HepG2 (cell line): ENCODE results near the gene ECHS1. TPM values are rescaled to one million over a fixed set of nuclear protein-coding genes. Genes with fewer than 3 reads are reported as not detected.

Source experiments
- AGO1 ChIP-seq: fragments of 200-400 bp; formaldehyde crosslinking; IDR thresholded peaks from 2 replicates; pipeline ENCODE4 v1.6.1; 2017; ENCODE audit warnings: mild to moderate bottlenecking, low read depth, low read length, moderate library complexity; ENCODE audit not compliant: poor library complexity, severe bottlenecking
- ARID5B ChIP-seq: IDR thresholded peaks from 2 replicates; pipeline ENCODE4 v1.4.0; 2020; ENCODE audit warnings: mild to moderate bottlenecking, missing genetic modification reagents
- ATF7 ChIP-seq, 2 experiments: fragments of 450-650 bp in 1 of 2; sonication (generic) in 1 of 2; formaldehyde crosslinking in 1 of 2; IDR thresholded peaks; 2 replicates each; pipeline versions ENCODE4 v1.4.0 to v1.6.1; 2016 to 2020; ENCODE audit warnings: antibody characterized with exemption in 1 of 2, mild to moderate bottlenecking in 1 of 2, missing genetic modification reagents in 1 of 2
- CREBL2 ChIP-seq: sonication (generic); formaldehyde crosslinking; IDR thresholded peaks from 2 replicates; pipeline ENCODE4 v1.8.1; 2023; ENCODE audit warnings: missing genetic modification reagents, mild to moderate bottlenecking, borderline replicate concordance
- EP300 ChIP-seq, 3 experiments: sonication (generic) in 1 of 3; formaldehyde crosslinking in 1 of 3; IDR thresholded peaks; 2 replicates each; pipeline versions ENCODE4 v1.5.1 to v1.6.1; 2011 to 2020; ENCODE audit warnings: low read depth in 2 of 3, low read length in 2 of 3, borderline replicate concordance in 1 of 3, improper control_type of control experiment in 1 of 3, mild to moderate bottlenecking in 1 of 3, missing genetic modification reagents in 1 of 3, moderate library complexity in 1 of 3
- EZH2 ChIP-seq: conservative IDR thresholded peaks from 2 replicates; pipeline ENCODE4 v1.6.1; 2012; ENCODE audit warnings: mild to moderate bottlenecking, low read depth, low read length, moderate library complexity
- HOMEZ ChIP-seq: IDR thresholded peaks from 2 replicates; pipeline ENCODE4 v1.6.1; 2016; ENCODE audit warnings: low read depth
- MAF1 ChIP-seq: sonication (generic); formaldehyde crosslinking; IDR thresholded peaks from 2 replicates; pipeline ENCODE4 v1.5.0; 2020; ENCODE audit warnings: missing genetic modification reagents, borderline replicate concordance
- MIER3 ChIP-seq: IDR thresholded peaks from 2 replicates; pipeline ENCODE4 v1.6.1; 2016; ENCODE audit warnings: missing compliant biosample characterization, borderline replicate concordance
- PHF8 ChIP-seq: sonication (generic); formaldehyde crosslinking; IDR thresholded peaks from 2 replicates; pipeline ENCODE4 v1.5.0; 2020; ENCODE audit warnings: missing genetic modification reagents
- POLR2A ChIP-seq, 2 experiments: IDR thresholded peaks; 2 replicates each; pipeline ENCODE4 v1.6.1; 2011; ENCODE audit warnings: low read depth in 2 of 2, low read length in 2 of 2, mild to moderate bottlenecking in 1 of 2, moderate library complexity in 1 of 2; ENCODE audit not compliant: insufficient read depth in 1 of 2
- RAD21 ChIP-seq: fragments of 450-650 bp; formaldehyde crosslinking; IDR thresholded peaks from 2 replicates; pipeline ENCODE4 v1.5.0; 2020; ENCODE audit warnings: mild to moderate bottlenecking
- RELA ChIP-seq: sonication (generic); formaldehyde crosslinking; IDR thresholded peaks from 2 replicates; pipeline ENCODE4 v1.4.0; 2020; ENCODE audit warnings: missing genetic modification reagents
- SMAD3 ChIP-seq: sonication (generic); formaldehyde crosslinking; IDR thresholded peaks from 2 replicates; pipeline ENCODE4 v1.4.0; 2020; ENCODE audit warnings: missing genetic modification reagents
- SPEN ChIP-seq: sonication (generic); formaldehyde crosslinking; IDR thresholded peaks from 2 replicates; pipeline ENCODE4 v1.5.1; 2020; ENCODE audit warnings: low read depth, mild to moderate bottlenecking, missing genetic modification reagents
- USF2 ChIP-seq, 2 experiments: sonication (generic) in 1 of 2; formaldehyde crosslinking in 1 of 2; IDR thresholded peaks; 2 replicates each; pipeline versions ENCODE4 v1.5.1 to v1.6.1; 2011 to 2020; ENCODE audit warnings: borderline replicate concordance in 1 of 2, low read depth in 1 of 2, low read length in 1 of 2, mild to moderate bottlenecking in 1 of 2, missing genetic modification reagents in 1 of 2, moderate library complexity in 1 of 2
- ZFP41 ChIP-seq: sonication (generic); formaldehyde crosslinking; IDR thresholded peaks from 2 replicates; pipeline ENCODE4 v1.4.0; 2020; ENCODE audit warnings: mild to moderate bottlenecking, missing genetic modification reagents, borderline replicate concordance
- ZFP90 ChIP-seq: sonication (generic); formaldehyde crosslinking; IDR thresholded peaks from 2 replicates; pipeline ENCODE4 v1.8.0; 2022; ENCODE audit warnings: missing genetic modification reagents, mild to moderate bottlenecking, inconsistent platforms, borderline replicate concordance
- ZNF20 ChIP-seq: sonication (generic); formaldehyde crosslinking; IDR thresholded peaks from 2 replicates; pipeline ENCODE4 v1.4.0; 2020; ENCODE audit warnings: mild to moderate bottlenecking, moderate library complexity, missing genetic modification reagents
- ZNF232 ChIP-seq: sonication (generic); formaldehyde crosslinking; IDR thresholded peaks from 2 replicates; pipeline ENCODE4 v1.4.0; 2020; ENCODE audit warnings: missing genetic modification reagents, borderline replicate concordance
- ZNF382 ChIP-seq: sonication (generic); formaldehyde crosslinking; IDR thresholded peaks from 2 replicates; pipeline ENCODE4 v1.5.0; 2020; ENCODE audit warnings: missing genetic modification reagents, mild to moderate bottlenecking, borderline replicate concordance
- ZZZ3 ChIP-seq: sonication (generic); formaldehyde crosslinking; IDR thresholded peaks from 2 replicates; pipeline ENCODE4 v1.4.0; 2020; ENCODE audit warnings: missing genetic modification reagents, mild to moderate bottlenecking, borderline replicate concordance
- polyA plus RNA-seq, 8 experiments: library from polyadenylated mRNA; depleted of rRNA in 3 of 8; stranded (reverse) in 7 of 8; unstranded in 1 of 8; fragments of >200 nt; fragmentation: Illumina TruSeq in 4 of 8; extraction: Trizol in 4 of 8; gene quantifications; 2 replicates each; pipeline versions ENCODE4 v1.2.1 to v1.2.3, GENCODE V29; 2011 to 2016; ENCODE audit warnings: low read depth in 4 of 8, missing spikeins in 1 of 8, mixed read lengths in 1 of 8; ENCODE audit not compliant: insufficient read depth in 1 of 8
- total RNA-seq, 5 experiments: library from RNA; depleted of rRNA; stranded (reverse); fragments of >200 nt; fragmentation: Illumina TruSeq; extraction: Trizol; gene quantifications; 2 replicates each; pipeline ENCODE4 v1.2.3, GENCODE V29; 2016; ENCODE audit warnings: low read depth in 1 of 5

The ECHS1 gene
- total and polyA plus RNA-seq, 2 of the 13 experiments (the other 11 are each of a cell fraction or from before 2014, with no cell fraction given), result 32.7 to 195 TPM

GRCh38 chr10:133359554-133359971 lies 13.6 kb downstream of the ECHS1 start (continued):
- TF ChIP-seq ARID5B (CRISPR knock-in tag), result no peak; the same call in 1 of the 2 replicates
- no peak for TF ChIP-seq HOMEZ (CRISPR knock-in tag)
- no peak for TF ChIP-seq ZNF20 (CRISPR knock-in tag)
- no peak for TF ChIP-seq SMAD3
- TF ChIP-seq ZFP41, result no peak
- TF ChIP-seq ATF7 (IDR thresholded peaks at IDR 0.05), result no peak
- no peak for TF ChIP-seq ATF7 (CRISPR knock-in tag; IDR thresholded peaks at IDR 0.05)
- peak; percentile 12; the same call in 1 of the 2 replicates for TF ChIP-seq ZNF232 (CRISPR knock-in tag)
- TF ChIP-seq PHF8, result no peak
- no peak for TF ChIP-seq AGO1
- no peak for TF ChIP-seq ZFP90
- TF ChIP-seq EZH2, result no peak
- TF ChIP-seq EP300 (IDR thresholded peaks at IDR 0.05; ENCODE audit: low read depth in 2 of 2, low read length in 2 of 2), result no peak; a peak in 1 of 4 replicates
- TF ChIP-seq EP300 (CRISPR knock-in tag; IDR thresholded peaks at IDR 0.05; ENCODE audit: borderline replicate concordance), result no peak
- TF ChIP-seq SPEN, result peak; percentile 60; the same call in 1 of the 2 replicates
- TF ChIP-seq MIER3, result peak; percentile 62; the same call in 1 of the 2 replicates
- TF ChIP-seq ZNF382 (CRISPR knock-in tag), result no peak
- 0 out of 4 replicates have a peak, but pooled peaks of 1 of the 2 experiments have one; percentile 25 for TF ChIP-seq POLR2A (IDR thresholded peaks at IDR 0.05; ENCODE audit: insufficient read depth in 1 of 2, low read depth in 2 of 2, low read length in 2 of 2)
- TF ChIP-seq CREBL2 (CRISPR knock-in tag), result no peak
- TF ChIP-seq MAF1 (CRISPR knock-in tag), result no peak
- TF ChIP-seq RELA, result no peak
- TF ChIP-seq USF2 (IDR thresholded peaks at IDR 0.05; ENCODE audit: low read depth, low read length), result no peak
- no peak for TF ChIP-seq USF2 (CRISPR knock-in tag; IDR thresholded peaks at IDR 0.05; ENCODE audit: borderline replicate concordance)
- no peak for TF ChIP-seq RAD21 (CRISPR knock-in tag)
- no peak for TF ChIP-seq ZZZ3 (CRISPR knock-in tag)
